ENCODE measurements around the gene IER5L. TPM values are rescaled to one million over a fixed set of nuclear protein-coding genes. Genes with fewer than 3 reads are reported as not detected.
A peak's percentile ranks its signal among the peaks of the same experiment; 100 is the strongest.

Gene IER5L
- total and polyA plus RNA-seq, 8 donors, result 5.7 to 21.4 (median 8.2) TPM

DNA sequence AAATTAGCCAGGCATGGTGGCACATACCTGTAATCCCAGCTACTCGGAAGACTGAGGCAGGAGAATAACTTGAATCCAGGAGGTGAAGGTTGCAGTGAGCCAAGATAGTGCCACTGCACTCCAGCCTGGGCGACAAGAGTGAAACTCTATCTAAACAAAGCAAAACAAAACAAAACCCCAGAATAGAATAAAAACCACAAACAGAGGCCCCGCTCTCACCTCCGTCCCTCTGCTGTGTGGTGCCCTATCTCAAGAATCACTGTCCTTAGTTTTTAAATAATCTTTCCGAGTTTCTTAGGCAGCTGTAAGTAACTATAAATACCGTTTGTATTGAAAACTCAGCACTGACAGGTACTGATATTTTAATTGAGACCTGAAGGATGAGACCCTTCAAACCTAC lies 42.7 kb upstream of the IER5L start:
- intact Hi-C loops (cut with DNase I), result no loop called here
- TF ChIP-seq, protein P1, sequence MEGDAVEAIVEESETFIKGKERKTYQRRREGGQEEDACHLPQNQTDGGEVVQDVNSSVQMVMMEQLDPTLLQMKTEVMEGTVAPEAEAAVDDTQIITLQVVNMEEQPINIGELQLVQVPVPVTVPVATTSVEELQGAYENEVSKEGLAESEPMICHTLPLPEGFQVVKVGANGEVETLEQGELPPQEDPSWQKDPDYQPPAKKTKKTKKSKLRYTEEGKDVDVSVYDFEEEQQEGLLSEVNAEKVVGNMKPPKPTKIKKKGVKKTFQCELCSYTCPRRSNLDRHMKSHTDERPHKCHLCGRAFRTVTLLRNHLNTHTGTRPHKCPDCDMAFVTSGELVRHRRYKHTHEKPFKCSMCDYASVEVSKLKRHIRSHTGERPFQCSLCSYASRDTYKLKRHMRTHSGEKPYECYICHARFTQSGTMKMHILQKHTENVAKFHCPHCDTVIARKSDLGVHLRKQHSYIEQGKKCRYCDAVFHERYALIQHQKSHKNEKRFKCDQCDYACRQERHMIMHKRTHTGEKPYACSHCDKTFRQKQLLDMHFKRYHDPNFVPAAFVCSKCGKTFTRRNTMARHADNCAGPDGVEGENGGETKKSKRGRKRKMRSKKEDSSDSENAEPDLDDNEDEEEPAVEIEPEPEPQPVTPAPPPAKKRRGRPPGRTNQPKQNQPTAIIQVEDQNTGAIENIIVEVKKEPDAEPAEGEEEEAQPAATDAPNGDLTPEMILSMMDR (IDR thresholded peaks at IDR 0.05), result no peak
- Histone ChIP-seq H3K27ac (no peak overlapping the region), H3K27me3 (no peaks in the 10 kb centered on the region), H3K4me3 (no peak overlapping the region), H3K9me3 (no peaks in the 10 kb centered on the region), H3K36me3 (no peaks in the 10 kb centered on the region), H3K4me1 (peaks cover 0 to 3% of the 10 kb centered on the region in 2 donors)
- ATAC-seq (no peak), DNase-seq (peak in 1 of 4 donors; percentile 1)

DNA sequence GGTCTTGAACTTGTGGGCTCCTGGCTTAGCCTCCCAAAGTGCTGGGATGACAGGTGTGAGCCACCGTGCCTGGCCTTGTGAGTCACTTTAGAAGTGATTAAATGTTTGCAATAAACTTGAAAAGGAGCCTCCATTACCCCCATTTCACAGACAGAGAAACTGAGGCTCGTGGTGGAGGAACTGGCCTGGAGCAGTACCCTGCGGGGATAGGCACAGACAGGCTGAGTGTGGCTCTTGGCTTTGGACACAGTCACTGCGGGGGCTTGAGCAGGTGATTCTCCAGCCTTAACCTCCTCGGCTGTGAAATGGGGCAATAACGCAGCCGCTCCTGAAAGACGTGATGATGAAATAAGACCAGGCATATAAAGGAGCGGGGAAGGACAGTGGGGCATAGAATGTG lies 40.9 kb upstream of the IER5L start:
- TF ChIP-seq, protein P1 (IDR thresholded peaks at IDR 0.05), result no peak
- no peaks in the 10 kb centered on the region for H3K27me3 ChIP-seq
- no peak overlapping the region for H3K27ac ChIP-seq
- H3K36me3 ChIP-seq, result no peaks in the 10 kb centered on the region
- ATAC-seq (no peak), DNase-seq (peak in 1 of 4 donors; percentile 7)
- no peak overlapping the region for H3K4me3 ChIP-seq
- no peaks in the 10 kb centered on the region for H3K4me1 ChIP-seq
- no peaks in the 10 kb centered on the region for H3K9me3 ChIP-seq
- intact Hi-C loops (cut with DNase I), result no loop called here

DNA sequence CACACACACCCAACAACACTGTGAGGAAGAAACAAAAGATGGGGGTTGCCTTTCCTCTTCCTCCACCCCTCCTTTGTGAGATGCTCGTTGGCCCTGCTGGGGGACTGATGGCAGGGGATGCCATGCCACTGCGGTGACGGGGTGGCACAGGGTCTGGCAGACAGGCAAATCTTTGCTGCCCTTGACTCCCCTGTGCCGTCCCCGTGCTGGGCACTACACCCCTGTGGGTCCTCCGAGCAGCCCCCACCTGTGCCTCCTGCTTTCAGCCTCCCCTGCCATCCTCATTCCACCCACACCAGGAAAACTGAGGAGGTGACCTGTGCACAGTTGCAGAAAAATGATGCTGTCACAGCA lies 40.2 kb upstream of the IER5L start:
- peak in 1 of 4 donors; percentile 51 for DNase-seq
- TF ChIP-seq, protein P1 (IDR thresholded peaks at IDR 0.05), result no peak

DNA sequence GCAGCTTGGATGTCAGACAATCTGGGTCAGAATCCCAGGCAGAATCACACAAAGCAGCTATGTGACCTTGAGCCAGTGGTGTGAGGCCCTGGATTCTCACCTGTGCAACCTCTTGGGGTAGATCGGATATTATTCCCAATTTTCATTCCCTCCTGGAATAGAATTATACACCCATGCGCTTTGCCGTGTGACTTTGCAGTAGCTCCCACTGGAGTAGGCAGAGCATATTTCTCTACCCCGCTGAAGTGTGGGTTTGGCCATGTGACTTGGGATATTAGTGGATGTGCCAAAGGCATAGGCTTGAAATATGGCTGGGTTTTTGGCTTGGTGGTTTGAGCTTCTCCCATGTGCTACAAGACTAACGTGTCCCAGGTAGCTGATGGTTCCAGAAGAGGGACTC lies 35.5 kb upstream of the IER5L start:
- no peak for ATAC-seq

More for the DNA sequence above, 40.2 kb upstream of the IER5L start:
- Histone ChIP-seq H3K27me3 (no peaks in the 10 kb centered on the region), H3K36me3 (no peaks in the 10 kb centered on the region), H3K27ac (no peak overlapping the region), H3K4me3 (no peak overlapping the region), H3K9me3 (no peaks in the 10 kb centered on the region), H3K4me1 (no peaks in the 10 kb centered on the region)
- no peak for ATAC-seq
- intact Hi-C loops (cut with DNase I), result no loop called here

DNA sequence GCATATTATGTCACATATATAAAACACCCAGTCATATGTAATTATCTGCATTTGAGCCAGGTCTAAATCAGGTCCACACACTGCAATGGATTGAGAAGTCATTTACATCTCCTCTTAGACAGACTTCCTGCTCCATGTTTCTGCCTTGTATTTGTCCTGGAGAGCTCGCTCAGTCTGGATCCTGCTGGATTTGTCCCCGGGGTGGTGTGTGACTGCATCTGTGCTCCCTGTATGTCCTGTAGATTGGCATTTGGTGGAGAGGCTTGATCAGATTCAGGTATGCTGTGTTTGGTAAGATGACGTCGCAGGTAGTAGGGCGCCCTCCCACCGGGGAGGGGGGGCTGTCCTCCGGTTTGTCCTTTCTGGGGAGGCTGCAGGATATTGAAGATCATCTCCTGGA lies 33.6 kb upstream of the IER5L start:
- peak in 1 of 4 donors; percentile 41 for DNase-seq

More for the DNA sequence above, 35.5 kb upstream of the IER5L start:
- TF ChIP-seq, protein P1 (IDR thresholded peaks at IDR 0.05), result no peak
- no peaks in the 10 kb centered on the region for H3K36me3 ChIP-seq
- H3K4me1 ChIP-seq, result no peaks in the 10 kb centered on the region
- H3K4me3 ChIP-seq, result no peak overlapping the region
- no peak overlapping the region for H3K27ac ChIP-seq
- intact Hi-C loops (cut with DNase I), result no loop called here
- no peaks in the 10 kb centered on the region for H3K27me3 ChIP-seq
- DNase-seq, result peak in 1 of 4 donors; percentile 16
- H3K9me3 ChIP-seq, result no peaks in the 10 kb centered on the region

More for the DNA sequence above, 33.6 kb upstream of the IER5L start:
- intact Hi-C loops (cut with DNase I), result no loop called here
- Histone ChIP-seq H3K4me3 (no peak overlapping the region), H3K27me3 (no peaks in the 10 kb centered on the region), H3K27ac (no peak overlapping the region), H3K9me3 (no peaks in the 10 kb centered on the region), H3K4me1 (no peaks in the 10 kb centered on the region), H3K36me3 (no peaks in the 10 kb centered on the region)
- no peak for ATAC-seq
- TF ChIP-seq, protein P1 (IDR thresholded peaks at IDR 0.05), result no peak
